Immature natural killer cell (primary cell): Measurements from ENCODE around the gene WDR43. TPM values are rescaled to one million over a fixed set of nuclear protein-coding genes. Genes with fewer than 3 reads are reported as not detected.

Experiments
- DNase-seq, 3 donors: peaks; one replicate each; pipeline ENCODE4 v3.0.0; 2022; ENCODE audit warnings: mixed read lengths in 1 of 3
- H3K27ac Mint-ChIP-seq, 6 donors: one replicate each; pipeline ENCODE4 v1.8.0; 2020; ENCODE audit warnings: mixed read lengths in 6 of 6, mild to moderate bottlenecking in 5 of 6, inconsistent platforms in 4 of 6, moderate library complexity in 3 of 6
- H3K27me3 Mint-ChIP-seq, 3 donors: one replicate each; pipeline ENCODE4 v1.8.0; 2020 to 2021; ENCODE audit warnings: low read depth in 3 of 3, mild to moderate bottlenecking in 3 of 3, mixed read lengths in 3 of 3, moderate library complexity in 3 of 3, inconsistent platforms in 1 of 3
- H3K36me3 Mint-ChIP-seq, 3 donors: one replicate each; pipeline ENCODE4 v1.8.0; 2020; ENCODE audit warnings: mixed read lengths in 3 of 3, inconsistent platforms in 2 of 3, mild to moderate bottlenecking in 2 of 3
- H3K4me1 Mint-ChIP-seq, 2 donors: one replicate each; pipeline ENCODE4 v1.8.0; 2020; ENCODE audit warnings: inconsistent platforms in 2 of 2, mild to moderate bottlenecking in 2 of 2, mixed read lengths in 2 of 2, moderate library complexity in 1 of 2
- H3K4me3 Mint-ChIP-seq, 5 donors: one replicate each; pipeline ENCODE4 v1.8.0; 2020; ENCODE audit warnings: mild to moderate bottlenecking in 5 of 5, mixed read lengths in 5 of 5, inconsistent platforms in 3 of 5, moderate library complexity in 3 of 5
- H3K9me3 Mint-ChIP-seq, 6 donors: one replicate each; pipeline ENCODE4 v1.8.0; 2020; ENCODE audit warnings: mild to moderate bottlenecking in 6 of 6, mixed read lengths in 6 of 6, inconsistent platforms in 4 of 6, moderate library complexity in 3 of 6
- polyA plus RNA-seq, 3 donors: library from polyadenylated mRNA; unstranded; fragments of 300-500 nt; fragmentation: Illumina TruSeq; gene quantifications; one replicate each; pipeline ENCODE4 v1.2.3, GENCODE V29; 2021

The WDR43 gene, protein sequence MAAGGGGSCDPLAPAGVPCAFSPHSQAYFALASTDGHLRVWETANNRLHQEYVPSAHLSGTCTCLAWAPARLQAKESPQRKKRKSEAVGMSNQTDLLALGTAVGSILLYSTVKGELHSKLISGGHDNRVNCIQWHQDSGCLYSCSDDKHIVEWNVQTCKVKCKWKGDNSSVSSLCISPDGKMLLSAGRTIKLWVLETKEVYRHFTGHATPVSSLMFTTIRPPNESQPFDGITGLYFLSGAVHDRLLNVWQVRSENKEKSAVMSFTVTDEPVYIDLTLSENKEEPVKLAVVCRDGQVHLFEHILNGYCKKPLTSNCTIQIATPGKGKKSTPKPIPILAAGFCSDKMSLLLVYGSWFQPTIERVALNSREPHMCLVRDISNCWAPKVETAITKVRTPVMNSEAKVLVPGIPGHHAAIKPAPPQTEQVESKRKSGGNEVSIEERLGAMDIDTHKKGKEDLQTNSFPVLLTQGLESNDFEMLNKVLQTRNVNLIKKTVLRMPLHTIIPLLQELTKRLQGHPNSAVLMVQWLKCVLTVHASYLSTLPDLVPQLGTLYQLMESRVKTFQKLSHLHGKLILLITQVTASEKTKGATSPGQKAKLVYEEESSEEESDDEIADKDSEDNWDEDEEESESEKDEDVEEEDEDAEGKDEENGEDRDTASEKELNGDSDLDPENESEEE
- polyA plus RNA-seq = 10 to 100 TPM; 14.2 to 24.6 (median 21.9) TPM

DNA sequence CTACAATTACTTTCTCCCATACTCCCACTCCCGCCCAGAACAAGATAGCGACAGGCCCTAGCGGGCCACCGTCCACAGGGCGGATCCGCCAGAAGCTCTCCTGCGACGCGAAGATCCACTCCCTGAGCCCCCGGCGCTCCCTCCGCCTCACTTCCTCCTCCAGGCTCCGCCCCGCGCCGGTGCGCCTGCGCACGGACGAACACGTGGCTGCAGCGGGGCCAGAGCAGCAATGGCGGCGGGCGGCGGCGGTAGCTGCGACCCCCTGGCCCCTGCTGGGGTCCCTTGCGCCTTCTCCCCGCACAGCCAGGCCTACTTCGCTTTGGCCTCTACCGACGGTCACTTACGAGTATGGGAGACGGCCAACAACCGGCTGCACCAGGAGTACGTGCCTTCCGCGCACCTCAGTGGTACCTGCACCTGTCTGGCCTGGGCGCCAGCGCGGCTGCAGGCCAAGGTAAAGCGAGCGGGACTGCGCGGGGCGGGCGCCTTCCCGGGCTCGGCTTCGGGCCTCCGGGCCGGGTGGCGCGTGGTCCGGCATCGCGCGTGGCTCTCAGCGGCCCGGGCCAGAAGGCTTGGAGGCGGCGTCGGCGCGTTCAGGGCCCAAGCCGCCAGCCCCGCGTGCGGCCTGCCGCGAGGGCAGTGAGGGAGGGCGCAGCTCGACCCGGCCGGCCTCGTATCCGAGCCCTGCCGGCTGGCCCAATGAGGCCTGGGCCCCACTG is at the start of gene WDR43:
TSS of gene WDR43 (plus strand) at position 198 of the 719 bp plus-strand sequence. CDS start at position 230, 32 bp downstream.
- H3K36me3 Mint-ChIP-seq = no peaks in the 10 kb centered on the region
- peaks cover 4 to 6% (median 5%) of the 10 kb centered on the region in 3 donors for H3K27me3 Mint-ChIP-seq
- no peaks in the 10 kb centered on the region for H3K9me3 Mint-ChIP-seq
- peak; percentile 96 to 97 (median 97) for DNase-seq
- H3K27ac Mint-ChIP-seq = peak within 1 kb of the TSS; percentile 85 to 90 (median 88)
- H3K4me1 Mint-ChIP-seq = peaks cover 40 to 51% of the 10 kb centered on the region in 2 donors
- H3K4me3 Mint-ChIP-seq = peak within 1 kb of the TSS; percentile 88 to 99 (median 94)

DNA sequence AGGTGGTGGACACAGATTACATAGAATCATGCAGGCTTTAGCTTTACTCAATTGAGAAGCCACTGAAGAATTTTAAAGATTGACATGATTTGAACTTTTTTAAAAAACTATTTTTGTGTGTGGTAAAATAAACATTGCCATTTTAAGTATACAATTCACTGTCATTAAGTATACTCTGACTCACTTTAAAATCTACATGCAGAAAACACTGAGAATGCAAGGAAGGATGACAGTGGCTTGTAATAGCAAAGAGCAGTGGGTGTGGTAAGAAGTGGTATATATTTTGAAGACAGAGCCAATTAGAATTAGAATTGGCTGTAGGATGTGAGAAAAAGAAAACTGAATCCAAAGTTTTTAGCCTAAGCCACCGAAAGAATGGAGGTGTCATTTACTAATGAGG is 39.3 kb upstream of the WDR43 start:
- Mint-ChIP-seq H3K27me3 (no peaks in the 10 kb centered on the region), H3K27ac (peak overlapping the region in 1 of 6 donors; percentile 82), H3K4me1 (no peaks in the 10 kb centered on the region), H3K4me3 (no peak overlapping the region), H3K36me3 (peaks cover 4 to 13% (median 9%) of the 10 kb centered on the region in 3 donors), H3K9me3 (no peaks in the 10 kb centered on the region)
- no peak for DNase-seq

DNA sequence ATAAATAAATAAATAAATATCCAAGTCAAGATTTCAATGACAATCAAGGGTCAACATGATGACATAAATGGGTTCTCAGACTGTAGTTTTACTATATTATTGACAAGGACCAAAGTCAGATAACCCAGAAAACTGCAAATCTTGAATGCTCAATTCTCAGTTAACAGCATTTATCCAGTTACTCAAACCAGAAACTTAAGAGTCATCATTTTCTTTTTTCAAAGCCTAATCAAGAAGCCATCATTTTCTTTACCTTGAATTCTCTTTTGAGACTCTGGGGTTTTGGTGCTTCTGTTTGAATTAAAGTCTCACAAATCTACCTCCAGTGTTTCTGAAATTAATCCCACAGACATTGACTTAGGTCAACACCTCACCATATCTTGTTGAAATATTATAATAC is 38.5 kb upstream of the WDR43 start:
- H3K27ac Mint-ChIP-seq = no peak overlapping the region
- H3K36me3 Mint-ChIP-seq = peaks cover 10 to 21% (median 17%) of the 10 kb centered on the region in 3 donors
- H3K27me3 Mint-ChIP-seq = no peaks in the 10 kb centered on the region
- H3K4me3 Mint-ChIP-seq = no peak overlapping the region
- no peak for DNase-seq
- no peaks in the 10 kb centered on the region for H3K4me1 Mint-ChIP-seq
- no peaks in the 10 kb centered on the region for H3K9me3 Mint-ChIP-seq

DNA sequence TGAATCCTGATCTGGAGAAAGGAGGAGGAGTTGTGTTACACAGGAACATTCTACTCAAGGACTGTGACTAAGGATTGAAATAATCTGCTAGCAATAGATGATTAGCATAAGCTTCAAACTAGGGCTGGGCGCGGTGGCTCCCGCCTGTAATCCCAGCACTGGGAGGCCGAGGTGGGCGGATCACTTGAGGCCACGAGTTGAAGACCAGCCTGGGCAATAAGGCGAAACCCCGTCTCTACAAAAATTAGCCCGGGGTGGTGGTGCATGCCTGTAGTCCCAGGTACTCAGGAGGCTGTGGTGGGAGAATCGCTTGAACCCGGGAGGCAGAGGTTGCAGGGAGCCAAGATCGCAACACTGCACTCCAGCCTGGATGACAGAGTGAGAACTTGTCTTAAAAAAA is 25.9 kb upstream of the WDR43 start:
- Mint-ChIP-seq H3K4me3 (peak overlapping the region; percentile 26 to 69 (median 62)), H3K27me3 (peaks cover 2 to 13% (median 9%) of the 10 kb centered on the region in 3 donors), H3K9me3 (no peaks in the 10 kb centered on the region), H3K27ac (peak overlapping the region in 3 of 6 donors; percentile 42 to 69 (median 63)), H3K4me1 (peaks cover 44 to 61% of the 10 kb centered on the region in 2 donors), H3K36me3 (peaks cover 0 to 9% (median 0%) of the 10 kb centered on the region in 3 donors)
- DNase-seq = no peak

DNA sequence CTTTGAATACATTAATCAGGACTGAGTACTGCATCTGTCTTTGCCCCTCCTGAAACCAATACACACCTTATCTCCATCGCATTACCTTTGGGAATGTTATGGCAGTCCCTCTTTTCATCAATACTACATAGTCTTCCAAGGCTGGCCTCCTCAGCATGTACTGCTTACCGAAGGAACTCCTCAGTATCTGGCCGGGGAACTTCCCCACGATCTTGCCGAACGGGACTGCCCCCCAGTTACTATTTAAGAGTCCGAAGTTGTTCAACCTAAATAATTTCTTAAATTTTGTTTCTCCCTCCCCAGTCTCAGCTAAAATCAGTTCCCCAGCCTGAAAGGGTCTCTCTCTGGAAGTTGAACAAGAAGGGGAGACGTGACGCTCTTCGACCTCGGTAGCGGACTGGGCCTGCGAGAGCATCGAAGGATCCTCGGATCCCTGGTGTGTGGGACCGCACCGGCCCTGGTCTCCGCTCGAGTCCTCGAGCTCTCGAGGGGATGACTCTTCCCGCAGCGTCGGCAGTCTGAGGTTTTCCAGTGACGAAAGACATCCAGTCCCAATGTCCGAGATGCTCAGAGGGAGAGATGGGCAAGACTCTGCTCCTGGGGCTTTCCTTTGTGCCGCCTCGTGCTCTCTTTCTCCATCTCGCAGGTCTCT is 24.8 kb upstream of the WDR43 start:
- Mint-ChIP-seq H3K9me3 (no peaks in the 10 kb centered on the region), H3K4me3 (peak overlapping the region; percentile 96 to 98 (median 97)), H3K27ac (peak overlapping the region; percentile 94 to 100 (median 99)), H3K4me1 (peaks cover 39 to 51% of the 10 kb centered on the region in 2 donors), H3K27me3 (peaks cover 2 to 13% (median 9%) of the 10 kb centered on the region in 3 donors), H3K36me3 (peaks cover 0 to 5% (median 0%) of the 10 kb centered on the region in 3 donors)
- DNase-seq = no peak

DNA sequence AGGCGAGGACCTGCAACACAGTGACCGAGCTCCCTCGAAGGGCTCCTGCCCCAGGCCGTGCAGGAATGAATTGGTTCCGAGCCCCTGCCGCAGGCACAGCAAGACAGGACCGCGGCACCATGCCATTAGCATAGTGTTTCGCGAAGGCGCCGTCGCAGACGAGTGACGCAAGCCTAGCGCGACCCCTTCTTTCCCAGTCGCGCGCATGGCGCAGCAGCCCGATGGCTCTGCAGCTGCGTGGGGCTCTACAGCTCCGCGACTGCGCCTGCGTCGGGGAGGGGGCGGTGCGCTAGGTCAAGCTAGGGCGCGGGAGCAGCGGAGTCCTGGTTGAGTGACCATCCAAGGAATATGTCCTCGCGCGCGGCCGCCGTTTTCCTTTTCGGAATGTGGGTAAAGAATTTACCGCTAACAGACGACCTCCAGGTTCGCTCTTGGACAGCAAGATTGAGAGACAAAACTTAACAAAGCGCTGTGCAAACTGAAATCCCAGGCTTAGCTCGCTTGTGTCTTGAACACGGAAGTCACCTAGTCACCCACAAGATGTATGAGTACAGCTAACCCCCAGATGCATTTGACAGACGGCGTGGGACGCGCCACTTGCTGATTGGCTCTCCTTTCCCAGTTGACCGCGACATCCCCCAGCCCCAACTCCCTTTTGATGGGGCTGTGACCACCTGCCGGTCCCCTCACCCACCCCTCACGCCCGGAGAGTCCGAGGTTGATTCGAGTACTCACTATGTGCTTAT is 24.1 kb upstream of the WDR43 start, which contains the start of gene TRMT61B:
TSS of gene TRMT61B (minus strand) at position 164 of the 746 bp plus-strand sequence. CDS start at position 132, 32 bp downstream.
- DNase-seq = peak; percentile 95
- peaks cover 2 to 14% (median 13%) of the 10 kb centered on the region in 3 donors for H3K27me3 Mint-ChIP-seq
- H3K9me3 Mint-ChIP-seq = no peaks in the 10 kb centered on the region
- H3K27ac Mint-ChIP-seq = peak within 1 kb of the TSS; percentile 94 to 100 (median 99)
- H3K4me3 Mint-ChIP-seq = peak within 1 kb of the TSS; percentile 96 to 98 (median 97)
- H3K36me3 Mint-ChIP-seq = peaks cover 0 to 1% (median 0%) of the 10 kb centered on the region in 3 donors
- peaks cover 35 to 44% of the 10 kb centered on the region in 2 donors for H3K4me1 Mint-ChIP-seq

DNA sequence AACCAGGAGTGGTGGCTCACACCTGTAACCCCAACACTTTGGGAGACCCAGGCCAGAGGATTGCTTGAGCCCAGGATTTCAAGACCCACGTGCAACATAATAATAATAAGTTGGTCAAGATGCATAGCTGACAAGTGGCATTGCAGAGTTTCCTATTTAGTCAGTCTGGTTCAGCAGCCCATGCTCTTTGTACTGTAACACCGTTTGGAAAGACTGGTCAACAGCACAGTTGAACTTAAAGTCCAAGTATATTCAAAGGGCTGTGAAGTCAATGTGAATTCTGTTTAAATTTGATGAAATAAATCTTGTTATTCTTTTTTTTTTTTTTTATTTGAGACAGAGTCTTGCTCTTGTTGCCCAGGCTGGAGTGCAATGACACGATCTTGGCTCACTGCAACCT is 22.8 kb upstream of the WDR43 start:
- DNase-seq = no peak

DNA sequence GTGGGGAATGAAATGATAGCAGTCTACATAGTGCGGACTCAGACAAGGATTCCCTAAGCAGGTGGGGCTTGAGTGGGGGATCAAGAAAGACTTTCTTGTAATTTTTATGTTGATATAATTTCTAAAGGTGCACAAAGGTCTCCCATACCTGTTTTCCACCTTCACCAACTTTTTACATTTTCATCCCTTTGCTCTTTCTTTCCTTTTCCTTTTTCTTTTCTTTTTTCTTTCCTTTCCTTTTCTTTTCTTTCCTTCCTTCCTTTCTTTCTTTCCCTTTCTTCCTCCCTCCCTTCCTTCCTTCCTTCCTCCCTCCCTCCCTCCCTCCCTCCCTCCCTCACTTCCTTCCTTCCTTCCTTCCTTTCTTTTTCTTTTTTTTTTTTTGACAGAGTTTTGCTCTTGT is 14.3 kb upstream of the WDR43 start:
- Mint-ChIP-seq H3K36me3 (no peaks in the 10 kb centered on the region), H3K4me3 (no peak overlapping the region), H3K9me3 (no peaks in the 10 kb centered on the region), H3K27ac (no peak overlapping the region), H3K4me1 (no peaks in the 10 kb centered on the region), H3K27me3 (peaks cover 4 to 12% (median 6%) of the 10 kb centered on the region in 3 donors)
- DNase-seq = no peak

More for the DNA sequence above, 22.8 kb upstream of the WDR43 start:
- Mint-ChIP-seq H3K4me1 (peaks cover 31 to 41% of the 10 kb centered on the region in 2 donors), H3K9me3 (no peaks in the 10 kb centered on the region), H3K27ac (no peak overlapping the region), H3K27me3 (peaks cover 4 to 21% (median 13%) of the 10 kb centered on the region in 3 donors), H3K36me3 (no peaks in the 10 kb centered on the region), H3K4me3 (peak overlapping the region in 3 of 5 donors; percentile 21 to 97 (median 96))

DNA sequence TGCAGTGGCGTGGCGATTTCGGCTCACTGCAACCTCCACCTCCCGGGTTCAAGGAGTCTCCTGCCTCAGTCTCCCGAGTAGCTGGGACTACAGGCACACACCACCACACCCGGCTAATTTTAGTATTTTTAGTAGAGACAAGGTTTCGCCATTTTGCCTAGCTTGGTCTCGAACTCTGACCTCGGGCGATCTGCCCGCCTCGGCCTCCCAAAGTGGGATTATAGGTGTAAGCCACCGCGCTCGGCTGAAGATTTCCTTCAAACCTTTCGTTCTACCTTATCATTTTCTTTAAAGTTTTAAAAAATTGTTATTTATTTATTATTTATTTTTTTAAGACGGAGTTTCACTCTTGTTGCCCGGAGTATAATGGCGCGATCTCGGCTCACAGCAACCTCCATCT is 979 bp upstream of the WDR43 start:
- no peaks in the 10 kb centered on the region for H3K9me3 Mint-ChIP-seq
- DNase-seq = no peak
- H3K27me3 Mint-ChIP-seq = peaks cover 4 to 9% (median 6%) of the 10 kb centered on the region in 3 donors
- no peaks in the 10 kb centered on the region for H3K36me3 Mint-ChIP-seq
- peaks cover 33 to 39% of the 10 kb centered on the region in 2 donors for H3K4me1 Mint-ChIP-seq
- no peak overlapping the region for H3K27ac Mint-ChIP-seq
- peak overlapping the region in 3 of 5 donors; percentile 45 to 68 (median 57) for H3K4me3 Mint-ChIP-seq

DNA sequence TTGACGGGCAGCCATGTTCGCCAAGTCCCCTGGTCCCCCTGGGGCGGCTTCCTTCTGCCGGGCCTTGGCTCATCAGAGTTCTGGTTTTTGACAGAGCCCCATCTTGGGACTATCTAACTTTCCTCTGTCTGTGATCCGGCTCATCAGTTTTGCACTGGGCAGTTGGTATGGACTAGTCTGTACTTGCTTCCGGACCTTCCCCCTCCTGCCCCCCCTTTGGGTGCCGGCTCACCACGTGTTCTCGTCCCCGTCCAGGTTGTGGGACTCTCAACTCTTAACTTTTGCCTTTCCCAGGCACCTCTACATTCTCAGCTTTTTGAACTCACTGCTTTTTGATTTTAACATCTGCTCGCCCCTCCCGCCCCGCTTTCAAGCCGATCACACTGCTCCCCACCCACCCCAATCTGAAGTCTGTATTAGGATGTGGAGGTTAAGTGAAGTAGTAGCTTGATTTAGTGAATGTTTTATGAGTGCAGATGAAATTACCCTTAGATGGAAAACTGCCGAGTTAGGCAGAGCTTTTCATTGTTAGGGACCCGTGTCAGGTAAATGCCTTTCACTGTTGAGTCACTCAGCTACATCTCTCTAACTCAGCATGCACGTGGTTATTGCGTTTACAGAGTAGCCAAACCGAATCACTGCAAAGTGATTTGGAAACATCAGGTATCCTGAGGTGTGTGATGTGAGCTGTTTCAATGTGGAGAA is 874 bp downstream of the WDR43 start:
- peak overlapping the region; percentile 76 to 90 (median 86) for H3K27ac Mint-ChIP-seq
- peak overlapping the region; percentile 87 to 99 (median 94) for H3K4me3 Mint-ChIP-seq
- H3K36me3 Mint-ChIP-seq = no peaks in the 10 kb centered on the region
- H3K9me3 Mint-ChIP-seq = no peaks in the 10 kb centered on the region
- H3K4me1 Mint-ChIP-seq = peaks cover 40 to 55% of the 10 kb centered on the region in 2 donors
- peak in 2 of 3 donors; percentile 23 to 30 for DNase-seq
- H3K27me3 Mint-ChIP-seq = peaks cover 4 to 6% (median 5%) of the 10 kb centered on the region in 3 donors

DNA sequence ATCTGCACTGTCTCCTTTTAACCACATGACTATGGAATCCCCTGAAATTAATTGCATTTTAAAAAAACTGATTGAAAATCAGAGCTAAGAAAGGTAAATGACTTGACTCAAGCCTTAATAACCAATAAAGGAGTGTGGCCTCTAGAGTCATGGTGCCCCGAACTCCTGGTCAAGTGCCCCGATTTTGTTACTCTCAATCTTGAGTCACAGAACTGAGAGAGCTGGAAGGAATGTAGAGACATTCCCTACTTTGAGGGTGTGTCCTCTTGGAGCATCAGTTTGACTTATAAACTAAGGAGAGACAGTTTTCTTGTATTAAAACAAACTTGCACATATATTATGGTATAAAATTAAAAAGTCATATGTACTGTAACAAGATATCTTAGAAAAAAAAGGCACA is 2.4 kb downstream of the WDR43 start:
- Mint-ChIP-seq H3K4me1 (peaks cover 46 to 66% of the 10 kb centered on the region in 2 donors), H3K27ac (no peak overlapping the region), H3K4me3 (peak overlapping the region in 2 of 5 donors; percentile 11 to 12), H3K36me3 (peaks cover 0 to under 1% (median 0%) of the 10 kb centered on the region in 3 donors), H3K27me3 (peaks cover 4 to 6% (median 5%) of the 10 kb centered on the region in 3 donors), H3K9me3 (no peaks in the 10 kb centered on the region)
- no peak for DNase-seq

DNA sequence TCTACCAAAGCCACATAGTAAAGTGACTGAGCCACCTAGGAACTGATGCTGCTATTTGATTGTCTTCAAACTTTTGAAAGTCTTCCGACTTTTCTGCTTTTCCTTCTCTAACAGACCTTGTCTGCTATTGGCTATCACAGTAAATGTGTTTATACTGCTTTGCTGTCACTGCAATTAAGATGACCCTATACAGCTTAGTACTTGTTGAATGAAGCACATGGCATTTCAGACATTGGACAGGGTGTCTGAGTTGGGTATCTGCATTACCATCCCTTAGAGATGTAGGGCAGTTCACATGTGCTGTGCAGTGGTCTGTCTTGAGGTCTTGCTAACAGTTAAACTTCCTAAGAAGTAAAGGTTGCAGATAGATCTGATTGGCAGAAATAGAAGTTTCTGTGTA is 3.6 kb downstream of the WDR43 start:
- Mint-ChIP-seq H3K36me3 (peaks cover 0 to 9% (median 0%) of the 10 kb centered on the region in 3 donors), H3K9me3 (no peaks in the 10 kb centered on the region), H3K4me3 (no peak overlapping the region), H3K4me1 (peaks cover 46 to 66% of the 10 kb centered on the region in 2 donors), H3K27ac (no peak overlapping the region), H3K27me3 (peaks cover 4 to 6% (median 5%) of the 10 kb centered on the region in 3 donors)
- DNase-seq = no peak
